GM23248 (cell line): ENCODE measurements around the gene LCN12.

Experiments used
- EZH2 ChIP-seq: fragments of 200-600 bp; sonication (generic); IDR thresholded peaks from 2 replicates; pipeline ENCODE4 v1.6.1; 2018; ENCODE audit warnings: antibody characterized with exemption, mild to moderate bottlenecking; ENCODE audit not compliant: insufficient read depth, poor library complexity, severe bottlenecking
- EZH2phosphoT487 ChIP-seq: fragments of 200-600 bp; sonication (generic); IDR thresholded peaks from 2 replicates; pipeline ENCODE4 v1.6.1; 2018; ENCODE audit warnings: antibody characterized with exemption, moderate library complexity, mild to moderate bottlenecking, low read depth; ENCODE audit not compliant: insufficient read depth

GRCh38 chr9:136972335-136972734, 20.3 kb downstream of the LCN12 start:
- TF ChIP-seq EZH2phosphoT487 (no peak), EZH2 (no peak)
